Thyroid gland (tissue), 4 donors: ENCODE data around the gene CA14. TPM values are rescaled to one million over a fixed set of nuclear protein-coding genes. Genes with fewer than 3 reads are reported as not detected.
"Not testable (repeated sequence)": the region's sequence is repeated elsewhere in the genome, so short reads cannot be mapped to it uniquely, and the experiment has no call there.

ENCODE experiments used
- DNase-seq, 2 donors: peaks; one replicate each; pipeline ENCODE4 v3.0.0-alpha.2; 2019
- H3K27ac ChIP-seq, 3 donors: fragments of 200-600 bp; sonication (generic); 1 replicate in 2 of 3; 2 replicates in 1 of 3; pipeline ENCODE4 v1.5.1; 2016 to 2019; ENCODE audit warnings: mild to moderate bottlenecking in 1 of 3, moderate library complexity in 1 of 3
- H3K27me3 ChIP-seq: fragments of 200-600 bp; sonication (generic); one replicate; pipeline ENCODE4 v1.5.1; 2019
- H3K36me3 ChIP-seq, 2 donors: fragments of 200-600 bp; sonication (generic); one replicate each; pipeline ENCODE4 v1.5.1; 2016 to 2019
- H3K4me1 ChIP-seq, 2 donors: fragments of 200-600 bp; sonication (generic); one replicate each; pipeline ENCODE4 v1.5.1; 2017 to 2019
- H3K4me3 ChIP-seq, 3 donors: fragments of 200-600 bp; sonication (generic); replicated peaks in 1 of 3; 1 replicate in 2 of 3; 2 replicates in 1 of 3; pipeline ENCODE4 v1.5.1; 2016; ENCODE audit warnings: mild to moderate bottlenecking in 1 of 3
- H3K9me3 ChIP-seq: fragments of 200-600 bp; sonication (generic); one replicate; pipeline ENCODE4 v1.5.1; 2017
- CTCF ChIP-seq, 6 experiments: fragments of 200-600 bp in 3 of 6; fragments of 450-650 bp in 3 of 6; sonication (generic) in 3 of 6; IDR thresholded peaks; one replicate each; pipeline ENCODE4 v1.5.1; 2016 to 2019; ENCODE audit warnings: antibody characterized with exemption in 6 of 6, mild to moderate bottlenecking in 2 of 6, inconsistent platforms in 1 of 6, moderate library complexity in 1 of 6
- POLR2A ChIP-seq, 2 donors: fragments of 450-650 bp; IDR thresholded peaks; one replicate each; pipeline ENCODE4 v1.6.1; 2017; ENCODE audit warnings: antibody characterized with exemption in 2 of 2, mild to moderate bottlenecking in 2 of 2, moderate library complexity in 1 of 2
- WGBS, 2 donors: methylation state at CpG; one replicate each; pipeline ENCODE4 v1.1.5; 2017; 5-methylcytosine and 5-hydroxymethylcytosine counted together
- intact Hi-C: fragments of 100-400 bp; cut with DNase I; formaldehyde crosslinking; loops from one replicate; pipeline ENCODE4 v1.15.1; 2023
- total RNA-seq, 4 donors: library from RNA; depleted of rRNA; stranded (reverse); fragments of >200 nt; gene quantifications; one replicate each; pipeline ENCODE4 v1.2.3, GENCODE V29; 2016

Gene CA14
- total RNA-seq, 4 donors from 2014 or later, result 0.22 to 0.27 TPM; not detected in 2

GRCh38 chr1:150226486-150226885 is 31.1 kb upstream of the CA14 start:
- no peak for DNase-seq

GRCh38 chr1:150227228-150227627 is 30.3 kb upstream of the CA14 start:
- no peaks in the 10 kb centered on the region for H3K27me3 ChIP-seq
- TF ChIP-seq CTCF (IDR thresholded peaks at IDR 0.05) (no peak), POLR2A (IDR thresholded peaks at IDR 0.05) (no peak)
- peaks cover 20 to 26% of the 10 kb centered on the region in 2 donors for H3K36me3 ChIP-seq
- H3K27ac ChIP-seq, result no peak overlapping the region
- no peaks in the 10 kb centered on the region for H3K4me1 ChIP-seq
- intact Hi-C loops, result no loop called here
- DNase-seq, result no peak
- no peak overlapping the region for H3K4me3 ChIP-seq
- no peaks in the 10 kb centered on the region for H3K9me3 ChIP-seq

More at GRCh38 chr1:150226486-150226885, 31.1 kb upstream of the CA14 start:
- no peaks in the 10 kb centered on the region for H3K27me3 ChIP-seq
- no peak overlapping the region for H3K4me3 ChIP-seq
- no peak overlapping the region for H3K27ac ChIP-seq
- H3K4me1 ChIP-seq, result no peaks in the 10 kb centered on the region
- TF ChIP-seq CTCF (IDR thresholded peaks at IDR 0.05) (no peak), POLR2A (IDR thresholded peaks at IDR 0.05) (no peak)
- intact Hi-C loops, result no loop called here
- H3K9me3 ChIP-seq, result no peaks in the 10 kb centered on the region
- 95% methylated on average over 2 of the region's 2 CpGs for WGBS, 2 donors
- H3K36me3 ChIP-seq, result peaks cover 20 to 26% of the 10 kb centered on the region in 2 donors

- DNase-seq, H3K4me3 ChIP-seq, intact Hi-C loops, H3K4me1 ChIP-seq, H3K27ac ChIP-seq, H3K27me3 ChIP-seq, H3K9me3 ChIP-seq: not testable (repeated sequence)
- H3K36me3 ChIP-seq, result peaks cover 20 to 26% of the 10 kb centered on the region in 2 donors
- WGBS, 2 donors, result 99% methylated on average over 10 of the region's 10 CpGs
Observed at GRCh38 chr1:150228246-150228645, 29.3 kb upstream of the CA14 start.

GRCh38 chr1:150232921-150233320 is 24.7 kb upstream of the CA14 start:
- H3K27ac ChIP-seq, H3K36me3 ChIP-seq: not testable (repeated sequence)
- 79 to 85% methylated on average over 10 of the region's 10 CpGs for WGBS, 2 donors

GRCh38 chr1:150233359-150234308 is 23.9 kb upstream of the CA14 start:
- TF ChIP-seq POLR2A (IDR thresholded peaks at IDR 0.05), result no peak
- TF ChIP-seq CTCF (IDR thresholded peaks at IDR 0.05), result no peak
- WGBS, 2 donors, result 12 to 16% methylated on average over 15 of the region's 15 CpGs
- intact Hi-C loops, result no loop called here
- peak overlapping the region; percentile 85 to 99 (median 96) for H3K27ac ChIP-seq
- H3K9me3 ChIP-seq, result no peaks in the 10 kb centered on the region
- peak overlapping the region; percentile 76 to 91 (median 85) for H3K4me3 ChIP-seq
- no peaks in the 10 kb centered on the region for H3K36me3 ChIP-seq
- peaks cover 5 to 9% of the 10 kb centered on the region in 2 donors for H3K4me1 ChIP-seq
- peak; percentile 27 to 37 for DNase-seq
- H3K27me3 ChIP-seq, result no peaks in the 10 kb centered on the region

More at GRCh38 chr1:150232921-150233320, 24.7 kb upstream of the CA14 start:
- intact Hi-C loops, H3K4me1 ChIP-seq, H3K27me3 ChIP-seq, H3K4me3 ChIP-seq, H3K9me3 ChIP-seq, DNase-seq: not testable (repeated sequence)

- Histone ChIP-seq H3K27ac (peak overlapping the region; percentile 85 to 99 (median 96)), H3K36me3 (no peaks in the 10 kb centered on the region), H3K27me3 (no peaks in the 10 kb centered on the region), H3K9me3 (no peaks in the 10 kb centered on the region), H3K4me1 (peaks cover 5 to 9% of the 10 kb centered on the region in 2 donors), H3K4me3 (peak overlapping the region; percentile 76 to 91 (median 85))
- DNase-seq, result no peak
- intact Hi-C loops, result no loop called here
- whole genome bisulfite sequencing, 2 donors, result 0 to 1% methylated on average over 9 of the region's 9 CpGs
- no peak for TF ChIP-seq POLR2A (IDR thresholded peaks at IDR 0.05)
- TF ChIP-seq CTCF (IDR thresholded peaks at IDR 0.05), result no peak
Observed at GRCh38 chr1:150234309-150234565, 23.3 kb upstream of the CA14 start.
